ENCODE measurements around the gene ZNF776.

GRCh38 chr19:57720878-57721277 is 25.7 kb upstream of the ZNF776 start:
- TF ChIP-seq EZH2 (conservative IDR thresholded peaks at IDR 0.05; ENCODE audit: low read depth, low read length) (no peak), TRIM24 (CRISPR knock-in tag; IDR thresholded peaks at IDR 0.05) (no peak), FOXP4 (CRISPR knock-in tag; IDR thresholded peaks at IDR 0.05) (no peak), ZNF253 (CRISPR knock-in tag; IDR thresholded peaks at IDR 0.05; ENCODE audit: borderline replicate concordance) (no peak), HMGA1 (CRISPR knock-in tag; conservative IDR thresholded peaks at IDR 0.05) (no peak)
- TF ChIP-seq, protein P1, sequence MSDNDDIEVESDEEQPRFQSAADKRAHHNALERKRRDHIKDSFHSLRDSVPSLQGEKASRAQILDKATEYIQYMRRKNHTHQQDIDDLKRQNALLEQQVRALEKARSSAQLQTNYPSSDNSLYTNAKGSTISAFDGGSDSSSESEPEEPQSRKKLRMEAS (IDR thresholded peaks at IDR 0.05), result no peak
